Kidney glomerular epithelial cell (primary cell): ENCODE data around the gene ID4.
"Not testable (repeated sequence)": the region's sequence is repeated elsewhere in the genome, so short reads cannot be mapped to it uniquely, and the experiment has no call there.

ENCODE experiments used
- DNase-seq: peaks from one replicate; lab custom pipeline; 2025; lab: John Stamatoyannopoulos, UW

The ID4 gene

DNA sequence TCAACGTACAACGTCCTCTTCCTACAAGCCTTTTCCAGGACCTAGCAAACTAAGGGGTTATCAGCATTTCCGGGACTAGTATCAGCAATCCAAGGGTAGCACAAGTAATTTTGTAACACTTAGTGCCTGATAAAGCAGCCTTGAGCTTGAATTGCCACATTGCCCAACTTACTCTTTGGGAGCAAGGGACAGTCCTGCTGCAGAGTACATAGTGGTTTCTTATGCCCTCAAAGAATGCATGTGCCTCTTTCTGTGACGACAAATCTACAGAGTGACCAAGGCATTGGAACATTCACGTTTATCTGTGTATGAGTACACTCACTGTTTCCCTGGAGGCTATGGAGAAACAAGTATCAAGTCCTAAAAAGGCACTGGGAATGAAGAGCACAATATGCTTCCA, 3.2 kb upstream of the ID4 start:
- DNase-seq, result no peak

DNA sequence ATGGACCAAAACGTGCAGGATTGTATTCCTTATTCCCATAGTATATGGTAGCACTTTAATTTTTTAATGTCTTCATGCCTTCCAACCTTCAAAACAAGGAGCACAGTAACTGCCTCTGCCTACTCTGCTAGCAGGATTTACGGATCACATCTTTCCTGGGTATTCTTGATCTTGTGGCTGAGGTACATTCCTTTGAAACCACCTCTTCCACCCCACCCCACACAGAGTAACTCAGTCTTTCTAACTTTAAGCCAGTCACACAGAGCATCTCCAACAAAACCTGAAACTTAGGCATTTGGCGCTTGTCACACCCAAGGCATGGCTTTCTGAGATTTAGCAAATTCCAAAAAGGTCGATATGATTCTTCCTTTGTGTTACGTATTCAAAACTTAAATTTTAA, 2.3 kb upstream of the ID4 start:
- DNase-seq, result peak; percentile 76

GRCh38 chr6:19835605-19836004, 1.6 kb upstream of the ID4 start:
- DNase-seq, result no peak

DNA sequence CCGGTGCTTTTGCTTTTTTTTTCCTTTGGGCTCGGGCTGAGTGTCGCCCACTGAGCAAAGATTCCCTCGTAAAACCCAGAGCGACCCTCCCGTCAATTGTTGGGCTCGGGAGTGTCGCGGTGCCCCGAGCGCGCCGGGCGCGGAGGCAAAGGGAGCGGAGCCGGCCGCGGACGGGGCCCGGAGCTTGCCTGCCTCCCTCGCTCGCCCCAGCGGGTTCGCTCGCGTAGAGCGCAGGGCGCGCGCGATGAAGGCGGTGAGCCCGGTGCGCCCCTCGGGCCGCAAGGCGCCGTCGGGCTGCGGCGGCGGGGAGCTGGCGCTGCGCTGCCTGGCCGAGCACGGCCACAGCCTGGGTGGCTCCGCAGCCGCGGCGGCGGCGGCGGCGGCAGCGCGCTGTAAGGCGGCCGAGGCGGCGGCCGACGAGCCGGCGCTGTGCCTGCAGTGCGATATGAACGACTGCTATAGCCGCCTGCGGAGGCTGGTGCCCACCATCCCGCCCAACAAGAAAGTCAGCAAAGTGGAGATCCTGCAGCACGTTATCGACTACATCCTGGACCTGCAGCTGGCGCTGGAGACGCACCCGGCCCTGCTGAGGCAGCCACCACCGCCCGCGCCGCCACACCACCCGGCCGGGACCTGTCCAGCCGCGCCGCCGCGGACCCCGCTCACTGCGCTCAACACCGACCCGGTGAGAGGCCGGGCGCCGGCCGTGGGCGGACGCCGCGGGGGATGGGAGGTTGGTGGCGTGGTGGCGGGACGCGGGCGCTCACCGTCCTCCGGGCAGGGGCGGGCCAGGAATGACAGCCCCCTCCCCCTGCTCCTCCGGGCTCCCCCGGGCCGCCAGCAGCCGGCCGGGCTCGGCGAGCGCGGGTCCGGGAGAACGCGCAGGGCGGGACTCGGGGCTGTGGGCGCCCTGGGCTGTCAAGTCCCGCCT, 606 bp downstream of the ID4 start:
- no peak for DNase-seq

- DNase-seq, result peak; percentile 77
Measured at GRCh38 chr6:19838442-19839236, 1.5 kb downstream of the ID4 start.

DNA sequence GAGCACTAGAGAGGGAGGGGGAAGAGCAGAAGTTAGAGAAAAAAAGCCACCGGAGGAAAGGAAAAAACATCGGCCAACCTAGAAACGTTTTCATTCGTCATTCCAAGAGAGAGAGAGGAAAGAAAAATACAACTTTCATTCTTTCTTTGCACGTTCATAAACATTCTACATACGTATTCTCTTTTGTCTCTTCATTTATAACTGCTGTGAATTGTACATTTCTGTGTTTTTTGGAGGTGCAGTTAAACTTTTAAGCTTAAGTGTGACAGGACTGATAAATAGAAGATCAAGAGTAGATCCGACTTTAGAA, 2.0 kb downstream of the ID4 start:
- no peak for DNase-seq

DNA sequence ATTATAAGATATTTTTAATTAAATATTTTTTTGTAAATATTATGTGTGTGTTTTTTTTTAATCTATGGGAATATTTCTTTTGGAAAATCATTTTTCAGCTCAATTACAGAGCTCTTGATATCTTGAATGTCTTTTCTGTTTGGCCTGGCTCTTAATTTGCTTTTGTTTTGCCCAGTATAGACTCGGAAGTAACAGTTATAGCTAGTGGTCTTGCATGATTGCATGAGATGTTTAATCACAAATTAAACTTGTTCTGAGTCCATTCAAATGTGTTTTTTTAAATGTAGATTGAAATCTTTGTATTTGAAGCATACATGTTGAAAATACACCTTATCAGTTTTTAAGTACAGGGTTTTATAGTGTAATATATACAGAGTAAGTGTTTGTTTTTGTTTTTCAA, 2.6 kb downstream of the ID4 start:
- DNase-seq, result no peak

DNA sequence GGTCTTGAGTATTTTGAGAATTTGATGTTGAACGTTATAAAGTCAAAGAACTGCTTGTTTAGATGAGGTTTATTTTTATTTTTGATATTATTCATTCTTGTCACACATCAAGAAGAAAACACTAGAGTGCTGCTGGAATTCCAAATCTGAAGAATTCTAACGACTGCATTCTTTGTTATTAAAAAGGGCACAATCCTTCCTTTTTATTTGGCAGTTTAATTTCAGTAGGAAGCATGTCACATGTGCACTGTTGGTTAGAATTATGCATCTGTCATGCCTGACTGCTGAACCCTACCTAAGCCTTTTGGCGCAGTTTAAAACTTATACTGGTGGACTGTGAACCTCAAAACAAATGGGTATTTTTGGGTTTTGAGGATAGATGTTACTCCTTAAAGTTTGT, 4.0 kb downstream of the ID4 start:
- no peak for DNase-seq

DNA sequence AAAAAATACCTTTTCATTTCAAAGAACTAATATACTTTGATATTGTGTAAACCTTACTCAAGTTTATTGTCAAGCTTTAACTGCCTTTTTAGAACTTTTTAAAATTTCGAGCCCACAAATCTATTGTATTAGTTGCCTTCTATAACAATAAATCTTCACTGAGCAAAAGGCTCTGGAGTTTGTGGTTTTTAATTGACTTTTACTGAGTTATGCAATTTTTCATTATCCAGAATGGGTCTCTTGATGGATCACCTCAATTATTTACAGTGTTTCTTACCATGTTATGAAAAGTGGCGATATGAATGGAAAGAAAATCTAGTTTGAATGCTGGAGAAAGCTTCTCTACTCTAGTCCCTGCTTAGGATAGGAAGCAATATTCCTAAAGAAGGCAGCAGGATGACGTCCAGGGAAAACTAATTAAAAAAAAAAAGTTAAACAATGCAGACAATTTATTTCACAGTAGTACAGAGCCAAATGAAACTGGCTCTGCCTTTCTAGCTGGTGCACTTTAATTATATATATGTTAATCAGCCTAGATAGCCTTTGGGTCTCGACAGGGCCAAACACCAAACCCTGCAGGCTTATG, 5.0 kb downstream of the ID4 start:
- no peak for DNase-seq

GRCh38 chr6:19844689-19845088, 7.5 kb downstream of the ID4 start:
- DNase-seq, result no peak

GRCh38 chr6:19845266-19846041, 8.3 kb downstream of the ID4 start:
- no peak for DNase-seq

- no peak for DNase-seq
Measured at GRCh38 chr6:19848465-19849029, 11.4 kb downstream of the ID4 start.

DNA sequence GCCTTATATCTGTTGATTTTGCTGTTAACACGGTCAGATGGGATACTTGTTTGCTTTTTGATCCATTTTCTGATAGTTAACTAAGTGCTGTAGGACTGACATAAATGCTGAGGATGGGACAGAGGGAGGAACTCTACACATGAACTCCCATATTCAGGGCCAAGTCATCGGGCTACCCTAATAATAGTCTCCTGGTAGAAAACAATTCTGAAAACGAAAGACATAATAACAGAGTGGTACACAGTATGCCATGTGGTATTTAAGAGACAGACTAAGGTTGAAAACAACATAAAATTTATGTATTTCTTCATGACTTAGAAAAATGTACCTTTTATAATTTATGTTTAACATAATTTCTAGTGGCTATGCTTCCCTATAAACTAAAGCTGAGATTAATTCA, 12.0 kb downstream of the ID4 start:
- DNase-seq, result no peak

GRCh38 chr6:19849755-19850154, 12.6 kb downstream of the ID4 start:
- no peak for DNase-seq

GRCh38 chr6:19851241-19852089, 14.3 kb downstream of the ID4 start:
- peak; percentile 88 for DNase-seq

DNA sequence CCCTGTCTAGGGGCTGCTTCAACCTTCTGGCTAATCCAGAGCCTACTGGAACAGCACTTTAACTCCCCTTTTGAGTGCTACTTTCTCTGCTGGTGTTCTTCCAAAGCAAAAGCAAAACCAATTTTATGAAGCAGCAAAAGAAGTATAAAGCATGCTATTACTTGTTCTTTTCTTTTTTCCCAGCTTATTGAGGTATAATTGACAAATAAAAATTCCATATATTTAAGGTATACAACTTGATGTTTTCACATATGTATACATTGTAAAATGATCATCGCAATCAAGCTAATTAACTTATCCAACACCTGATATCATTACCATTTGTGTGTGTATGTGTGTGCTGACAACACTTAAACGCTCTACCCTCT, 14.9 kb downstream of the ID4 start:
- DNase-seq, result no peak

GRCh38 chr6:19852927-19853326, 15.8 kb downstream of the ID4 start:
- no peak for DNase-seq

DNA sequence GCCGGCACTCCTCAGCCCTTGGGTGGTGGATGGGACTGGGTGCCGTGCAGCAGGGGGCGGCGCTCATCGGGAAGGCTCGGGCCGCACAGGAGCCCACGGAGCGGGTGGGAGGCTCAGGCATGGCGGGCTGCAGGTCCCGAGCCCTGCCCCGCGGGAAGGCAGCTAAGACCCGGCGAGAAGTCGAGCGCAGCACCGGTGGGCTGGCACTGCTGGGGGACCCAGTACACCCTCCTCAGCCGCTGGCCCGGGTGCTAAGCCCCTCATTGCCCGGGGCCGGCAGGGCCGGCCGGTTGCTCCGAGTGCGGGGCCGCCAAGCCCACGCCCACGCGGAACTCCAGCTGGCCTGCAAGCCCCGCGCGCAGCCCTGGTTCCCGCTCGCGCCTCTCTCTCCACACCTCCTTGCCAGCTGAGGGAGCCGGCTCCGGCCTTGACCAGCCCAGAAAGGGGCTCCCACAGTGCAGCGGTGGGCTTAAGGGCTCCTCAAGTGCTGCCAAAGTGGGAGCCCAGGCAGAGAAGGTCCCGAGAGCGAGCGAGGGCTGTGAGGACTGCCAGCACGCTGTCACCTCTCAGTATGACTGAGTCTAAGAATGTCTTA, 17.3 kb downstream of the ID4 start:
- not testable (repeated sequence) for DNase-seq

GRCh38 chr6:19855536-19855935, 18.4 kb downstream of the ID4 start:
- DNase-seq, result no peak

- DNase-seq, result no peak
Measured at GRCh38 chr6:19857139-19857538, 20.0 kb downstream of the ID4 start.

- DNase-seq, result no peak
Measured at GRCh38 chr6:19857703-19858102, 20.5 kb downstream of the ID4 start.
